Measurements from ENCODE around the gene ZCCHC2. TPM values are rescaled to one million over a fixed set of nuclear protein-coding genes. Genes with fewer than 3 reads are reported as not detected.
A peak's percentile ranks its signal among the peaks of the same experiment; 100 is the strongest.

ZCCHC2 gene
- total RNA-seq, 1 donor from 2014 or later: 8.7 TPM

DNA sequence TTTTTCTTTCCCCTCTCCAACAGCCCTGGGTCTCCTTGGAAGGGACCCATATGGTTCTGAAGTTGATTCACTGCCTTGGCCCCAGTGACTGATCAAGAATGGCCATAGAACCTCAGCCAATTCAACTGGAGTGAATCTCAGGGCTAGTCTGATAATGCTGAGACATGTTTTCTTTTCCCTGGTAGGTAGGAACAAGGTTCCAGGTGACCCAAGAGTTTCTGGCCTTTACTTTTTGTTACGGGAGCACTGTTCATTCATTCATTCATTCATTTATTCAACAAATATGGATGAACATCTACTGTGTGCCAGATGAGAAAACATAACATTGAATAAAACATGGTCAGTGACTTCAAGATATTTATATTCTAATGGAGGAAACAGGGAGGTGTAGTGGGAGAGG lies 3.1 kb upstream of the ZCCHC2 start:
- FAIRE-seq: no peak
- no peaks in the 10 kb centered on the region for H3K27me3 ChIP-seq (ENCODE audit: control insufficient read depth, insufficient read depth, low read length)
- TF ChIP-seq, protein P1, sequence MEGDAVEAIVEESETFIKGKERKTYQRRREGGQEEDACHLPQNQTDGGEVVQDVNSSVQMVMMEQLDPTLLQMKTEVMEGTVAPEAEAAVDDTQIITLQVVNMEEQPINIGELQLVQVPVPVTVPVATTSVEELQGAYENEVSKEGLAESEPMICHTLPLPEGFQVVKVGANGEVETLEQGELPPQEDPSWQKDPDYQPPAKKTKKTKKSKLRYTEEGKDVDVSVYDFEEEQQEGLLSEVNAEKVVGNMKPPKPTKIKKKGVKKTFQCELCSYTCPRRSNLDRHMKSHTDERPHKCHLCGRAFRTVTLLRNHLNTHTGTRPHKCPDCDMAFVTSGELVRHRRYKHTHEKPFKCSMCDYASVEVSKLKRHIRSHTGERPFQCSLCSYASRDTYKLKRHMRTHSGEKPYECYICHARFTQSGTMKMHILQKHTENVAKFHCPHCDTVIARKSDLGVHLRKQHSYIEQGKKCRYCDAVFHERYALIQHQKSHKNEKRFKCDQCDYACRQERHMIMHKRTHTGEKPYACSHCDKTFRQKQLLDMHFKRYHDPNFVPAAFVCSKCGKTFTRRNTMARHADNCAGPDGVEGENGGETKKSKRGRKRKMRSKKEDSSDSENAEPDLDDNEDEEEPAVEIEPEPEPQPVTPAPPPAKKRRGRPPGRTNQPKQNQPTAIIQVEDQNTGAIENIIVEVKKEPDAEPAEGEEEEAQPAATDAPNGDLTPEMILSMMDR (IDR thresholded peaks at IDR 0.05; ENCODE audit: insufficient read depth, low read length, severe bottlenecking): no peak

GRCh38 chr18:62521082-62521481 lies 1.7 kb upstream of the ZCCHC2 start:
- TF ChIP-seq, protein P1 (IDR thresholded peaks at IDR 0.05; ENCODE audit: insufficient read depth, low read length, severe bottlenecking): no peak
- Histone ChIP-seq H3K27me3 (ENCODE audit: control insufficient read depth, insufficient read depth, low read length) (no peaks in the 10 kb centered on the region), H3K36me3 (ENCODE audit: control insufficient read depth, insufficient read depth, low read length) (no peaks in the 10 kb centered on the region), H3K4me3 (ENCODE audit: low read depth, low read length) (no peak overlapping the region)
- FAIRE-seq (no peak), DNase-seq (ENCODE audit: low read depth) (no peak)

More for the DNA sequence above, 3.1 kb upstream of the ZCCHC2 start:
- DNase-seq (ENCODE audit: low read depth): no peak
- Histone ChIP-seq H3K4me3 (ENCODE audit: low read depth, low read length) (no peak overlapping the region), H3K36me3 (ENCODE audit: control insufficient read depth, insufficient read depth, low read length) (no peaks in the 10 kb centered on the region)

- TF ChIP-seq, protein P1 (IDR thresholded peaks at IDR 0.05; ENCODE audit: insufficient read depth, low read length, severe bottlenecking): no peak
- FAIRE-seq: no peak
- H3K4me3 ChIP-seq (ENCODE audit: low read depth, low read length): peak overlapping the region; percentile 93
- no peak for DNase-seq (ENCODE audit: low read depth)
- no peaks in the 10 kb centered on the region for H3K36me3 ChIP-seq (ENCODE audit: control insufficient read depth, insufficient read depth, low read length)
- H3K27me3 ChIP-seq (ENCODE audit: control insufficient read depth, insufficient read depth, low read length): no peaks in the 10 kb centered on the region
These were observed 1.2 kb upstream of the ZCCHC2 start for GRCh38 chr18:62521593-62521992.

DNA sequence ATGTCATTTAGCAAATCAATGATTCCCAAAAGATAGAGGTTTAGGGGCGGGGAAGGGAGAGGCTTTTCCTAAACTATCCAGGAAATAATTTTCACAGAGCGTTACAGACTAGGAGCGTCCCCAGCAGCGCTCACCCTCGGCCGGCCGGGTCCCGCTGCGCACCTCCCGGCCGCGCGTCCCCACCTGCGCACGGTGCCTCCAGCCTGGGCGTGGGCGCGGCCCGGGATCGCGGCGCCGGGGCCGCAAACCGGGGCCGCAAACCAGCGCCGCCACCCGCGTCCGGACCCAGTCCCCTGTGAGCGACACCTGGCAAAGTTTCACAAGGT lies 684 bp upstream of the ZCCHC2 start:
- Histone ChIP-seq H3K27me3 (ENCODE audit: control insufficient read depth, insufficient read depth, low read length) (no peaks in the 10 kb centered on the region), H3K4me3 (ENCODE audit: low read depth, low read length) (peak overlapping the region; percentile 93), H3K36me3 (ENCODE audit: control insufficient read depth, insufficient read depth, low read length) (no peaks in the 10 kb centered on the region)
- no peak for DNase-seq (ENCODE audit: low read depth)
- TF ChIP-seq, protein P1 (IDR thresholded peaks at IDR 0.05; ENCODE audit: insufficient read depth, low read length, severe bottlenecking): no peak
- FAIRE-seq: no peak

DNA sequence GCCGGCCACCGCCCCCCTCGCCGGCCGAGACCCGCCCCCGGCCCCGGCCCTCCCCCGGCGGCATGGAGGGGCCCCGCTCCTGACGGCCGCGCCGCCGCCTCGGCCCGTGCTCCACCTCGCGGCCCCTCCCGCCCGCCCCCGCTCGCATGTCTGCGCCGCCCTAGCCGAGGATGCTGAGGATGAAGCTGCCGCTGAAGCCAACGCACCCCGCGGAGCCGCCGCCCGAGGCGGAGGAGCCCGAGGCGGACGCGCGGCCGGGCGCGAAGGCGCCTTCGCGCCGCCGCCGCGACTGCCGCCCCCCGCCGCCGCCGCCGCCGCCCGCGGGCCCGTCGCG lies 397 bp downstream of the ZCCHC2 start:
- Histone ChIP-seq H3K36me3 (ENCODE audit: control insufficient read depth, insufficient read depth, low read length) (no peaks in the 10 kb centered on the region), H3K27me3 (ENCODE audit: control insufficient read depth, insufficient read depth, low read length) (no peaks in the 10 kb centered on the region), H3K4me3 (ENCODE audit: low read depth, low read length) (peak overlapping the region; percentile 93)
- DNase-seq (ENCODE audit: low read depth) (no peak), FAIRE-seq (no peak)
- TF ChIP-seq, protein P1 (IDR thresholded peaks at IDR 0.05; ENCODE audit: insufficient read depth, low read length, severe bottlenecking): no peak

DNA sequence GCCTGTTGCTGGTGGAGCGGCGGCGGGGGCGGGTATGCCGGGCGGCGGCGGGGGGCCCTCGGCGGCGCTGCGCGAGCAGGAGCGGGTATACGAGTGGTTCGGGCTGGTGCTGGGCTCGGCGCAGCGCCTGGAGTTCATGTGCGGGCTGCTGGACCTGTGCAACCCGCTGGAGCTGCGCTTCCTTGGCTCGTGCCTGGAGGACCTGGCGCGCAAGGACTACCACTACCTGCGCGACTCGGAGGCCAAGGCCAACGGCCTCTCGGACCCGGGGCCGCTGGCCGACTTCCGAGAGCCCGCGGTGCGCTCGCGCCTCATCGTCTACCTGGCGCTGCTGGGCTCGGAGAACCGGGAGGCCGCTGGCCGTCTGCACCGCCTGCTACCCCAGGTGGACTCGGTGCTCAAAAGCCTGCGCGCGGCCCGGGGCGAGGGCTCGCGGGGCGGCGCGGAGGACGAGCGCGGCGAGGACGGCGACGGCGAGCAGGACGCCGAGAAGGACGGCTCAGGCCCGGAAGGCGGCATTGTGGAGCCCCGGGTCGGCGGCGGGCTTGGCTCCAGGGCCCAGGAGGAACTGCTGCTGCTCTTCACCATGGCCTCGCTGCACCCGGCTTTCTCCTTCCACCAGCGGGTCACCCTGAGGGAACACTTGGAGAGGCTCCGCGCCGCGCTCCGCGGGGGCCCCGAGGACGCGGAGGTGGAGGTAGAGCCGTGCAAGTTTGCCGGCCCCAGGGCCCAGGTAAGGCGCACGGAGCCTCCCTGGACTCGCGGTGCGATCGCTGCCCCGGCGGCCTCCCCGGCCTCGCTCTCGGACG lies 1.0 kb downstream of the ZCCHC2 start:
- H3K4me3 ChIP-seq (ENCODE audit: low read depth, low read length): peak overlapping the region; percentile 93
- no peaks in the 10 kb centered on the region for H3K36me3 ChIP-seq (ENCODE audit: control insufficient read depth, insufficient read depth, low read length)
- no peaks in the 10 kb centered on the region for H3K27me3 ChIP-seq (ENCODE audit: control insufficient read depth, insufficient read depth, low read length)
- TF ChIP-seq, protein P1 (IDR thresholded peaks at IDR 0.05; ENCODE audit: insufficient read depth, low read length, severe bottlenecking): no peak
- DNase-seq (ENCODE audit: low read depth): peak; percentile 9
- FAIRE-seq: no peak
